Chondrocyte (in vitro differentiated cells): ENCODE data around the gene NOC3L. TPM values are rescaled to one million over a fixed set of nuclear protein-coding genes. Genes with fewer than 3 reads are reported as not detected.

Experiments used
- DNase-seq: peaks from one replicate; pipeline ENCODE4 v3.0.0; 2021; ENCODE audit warnings: mixed read lengths, low spot score
- H3K27ac Mint-ChIP-seq: one replicate; pipeline ENCODE4 v1.8.0; 2021; ENCODE audit warnings: mild to moderate bottlenecking, moderate library complexity, mixed read lengths; ENCODE audit not compliant: unreplicated experiment
- H3K27me3 Mint-ChIP-seq: 2 replicates; pipeline ENCODE4 v1.8.0; 2021; ENCODE audit warnings: low read depth, mixed read lengths
- H3K36me3 Mint-ChIP-seq: 2 replicates; pipeline ENCODE4 v1.8.0; 2021; ENCODE audit warnings: low read depth, mixed read lengths
- H3K4me1 Mint-ChIP-seq: 2 replicates; pipeline ENCODE4 v1.8.0; 2021; ENCODE audit warnings: low read depth, mild to moderate bottlenecking, mixed read lengths
- H3K4me3 Mint-ChIP-seq: one replicate; pipeline ENCODE4 v1.8.0; 2021; ENCODE audit warnings: mild to moderate bottlenecking, moderate library complexity, mixed read lengths; ENCODE audit not compliant: unreplicated experiment
- H3K9me3 Mint-ChIP-seq: 2 replicates; pipeline ENCODE4 v1.8.0; 2021; ENCODE audit warnings: low read depth, mixed read lengths
- total RNA-seq: library from RNA; stranded (reverse); gene quantifications from 3 replicates; pipeline ENCODE4 v1.2.1, GENCODE V29; 2021
- TF ChIP-seq, protein P1 (sequence below): fragments of 200-600 bp; sonication (generic); IDR thresholded peaks from 2 replicates; pipeline ENCODE4 v1.5.0; 2021; ENCODE audit warnings: antibody characterized with exemption, mild to moderate bottlenecking, moderate library complexity

NOC3L gene
- total RNA-seq, 1 donor from 2014 or later, result 13.7 TPM

GRCh38 chr10:94292434-94293090 is 70.2 kb downstream of the NOC3L start:
- Mint-ChIP-seq H3K36me3 (peaks cover 5% of the 10 kb centered on the region), H3K27me3 (no peaks in the 10 kb centered on the region), H3K4me1 (peaks cover 40% of the 10 kb centered on the region), H3K27ac (peak overlapping the region; percentile 28), H3K9me3 (no peaks in the 10 kb centered on the region), H3K4me3 (no peak overlapping the region)
- TF ChIP-seq, protein P1, sequence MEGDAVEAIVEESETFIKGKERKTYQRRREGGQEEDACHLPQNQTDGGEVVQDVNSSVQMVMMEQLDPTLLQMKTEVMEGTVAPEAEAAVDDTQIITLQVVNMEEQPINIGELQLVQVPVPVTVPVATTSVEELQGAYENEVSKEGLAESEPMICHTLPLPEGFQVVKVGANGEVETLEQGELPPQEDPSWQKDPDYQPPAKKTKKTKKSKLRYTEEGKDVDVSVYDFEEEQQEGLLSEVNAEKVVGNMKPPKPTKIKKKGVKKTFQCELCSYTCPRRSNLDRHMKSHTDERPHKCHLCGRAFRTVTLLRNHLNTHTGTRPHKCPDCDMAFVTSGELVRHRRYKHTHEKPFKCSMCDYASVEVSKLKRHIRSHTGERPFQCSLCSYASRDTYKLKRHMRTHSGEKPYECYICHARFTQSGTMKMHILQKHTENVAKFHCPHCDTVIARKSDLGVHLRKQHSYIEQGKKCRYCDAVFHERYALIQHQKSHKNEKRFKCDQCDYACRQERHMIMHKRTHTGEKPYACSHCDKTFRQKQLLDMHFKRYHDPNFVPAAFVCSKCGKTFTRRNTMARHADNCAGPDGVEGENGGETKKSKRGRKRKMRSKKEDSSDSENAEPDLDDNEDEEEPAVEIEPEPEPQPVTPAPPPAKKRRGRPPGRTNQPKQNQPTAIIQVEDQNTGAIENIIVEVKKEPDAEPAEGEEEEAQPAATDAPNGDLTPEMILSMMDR, result no peak
- DNase-seq, result no peak

GRCh38 chr10:94288361-94289101 is 74.2 kb downstream of the NOC3L start:
- H3K27me3 Mint-ChIP-seq, result no peaks in the 10 kb centered on the region
- no peak for DNase-seq
- H3K9me3 Mint-ChIP-seq, result no peaks in the 10 kb centered on the region
- H3K36me3 Mint-ChIP-seq, result peaks cover 7% of the 10 kb centered on the region
- H3K27ac Mint-ChIP-seq, result no peak overlapping the region
- peaks cover 51% of the 10 kb centered on the region for H3K4me1 Mint-ChIP-seq
- H3K4me3 Mint-ChIP-seq, result no peak overlapping the region
- TF ChIP-seq, protein P1, result no peak

DNA sequence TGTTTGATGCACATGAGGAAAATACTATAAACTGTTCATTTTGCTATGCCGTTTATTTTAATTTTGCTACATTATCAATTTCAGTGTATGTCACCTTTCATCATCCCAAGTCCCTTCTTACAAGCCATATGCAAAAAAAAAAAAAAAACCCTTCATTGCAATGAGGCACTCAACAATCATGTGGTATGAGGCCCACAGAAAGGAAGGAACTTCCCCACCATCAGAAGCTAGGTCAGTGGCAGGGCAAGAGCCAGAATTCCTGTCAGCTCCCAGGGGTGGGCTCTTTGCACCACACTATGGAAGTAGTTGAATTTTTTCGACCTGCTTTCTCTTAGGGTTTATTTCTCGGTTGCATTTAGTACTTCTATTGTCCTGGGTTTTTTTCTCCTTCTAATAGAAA is 75.4 kb downstream of the NOC3L start:
- DNase-seq, result no peak
- TF ChIP-seq, protein P1, result no peak
- Mint-ChIP-seq H3K9me3 (no peaks in the 10 kb centered on the region), H3K4me1 (peaks cover 48% of the 10 kb centered on the region), H3K27me3 (no peaks in the 10 kb centered on the region), H3K27ac (peak overlapping the region; percentile 81), H3K36me3 (peaks cover 7% of the 10 kb centered on the region), H3K4me3 (peak overlapping the region; percentile 58)

GRCh38 chr10:94286901-94287300 is 75.8 kb downstream of the NOC3L start:
- Mint-ChIP-seq H3K4me3 (peak overlapping the region; percentile 58), H3K9me3 (no peaks in the 10 kb centered on the region), H3K36me3 (peaks cover 7% of the 10 kb centered on the region), H3K4me1 (peaks cover 48% of the 10 kb centered on the region), H3K27ac (peak overlapping the region; percentile 81), H3K27me3 (no peaks in the 10 kb centered on the region)
- DNase-seq, result no peak
- TF ChIP-seq, protein P1, result no peak

- no peak for DNase-seq
- H3K27ac Mint-ChIP-seq, result no peak overlapping the region
- no peaks in the 10 kb centered on the region for H3K9me3 Mint-ChIP-seq
- TF ChIP-seq, protein P1, result no peak
- H3K4me3 Mint-ChIP-seq, result peak overlapping the region; percentile 53
- peaks cover 6% of the 10 kb centered on the region for H3K36me3 Mint-ChIP-seq
- H3K4me1 Mint-ChIP-seq, result peaks cover 52% of the 10 kb centered on the region
- no peaks in the 10 kb centered on the region for H3K27me3 Mint-ChIP-seq
Observed at GRCh38 chr10:94285271-94285670, 77.5 kb downstream of the NOC3L start.

Other genes starting within 250 kb of the NOC3L start
- gene TBC1D12, start 39.6 kb upstream of the NOC3L start, total RNA-seq, result 23.2 to 38.4 TPM (median 26.3 TPM) in 3 replicates
- 11.7 to 45.3 TPM (median 16.4 TPM) in 3 replicates for gene HELLS, start 182.8 kb upstream of the NOC3L start, total RNA-seq